B cell (primary cell): ENCODE measurements around the gene BCAR3.

Source experiments
- EZH2 ChIP-seq: IDR thresholded peaks from 2 replicates; pipeline ENCODE4 v1.6.1; 2012; ENCODE audit warnings: borderline replicate concordance, low read depth, mild to moderate bottlenecking, moderate library complexity, low read length; ENCODE audit not compliant: insufficient read depth, poor library complexity, severe bottlenecking
- TF ChIP-seq, protein P1 (sequence below): fragments of 200-600 bp; IDR thresholded peaks from one replicate; pipeline ENCODE4 v1.8.0; 2022; ENCODE audit warnings: antibody characterized with exemption, mild to moderate bottlenecking

- TF ChIP-seq, protein P1, sequence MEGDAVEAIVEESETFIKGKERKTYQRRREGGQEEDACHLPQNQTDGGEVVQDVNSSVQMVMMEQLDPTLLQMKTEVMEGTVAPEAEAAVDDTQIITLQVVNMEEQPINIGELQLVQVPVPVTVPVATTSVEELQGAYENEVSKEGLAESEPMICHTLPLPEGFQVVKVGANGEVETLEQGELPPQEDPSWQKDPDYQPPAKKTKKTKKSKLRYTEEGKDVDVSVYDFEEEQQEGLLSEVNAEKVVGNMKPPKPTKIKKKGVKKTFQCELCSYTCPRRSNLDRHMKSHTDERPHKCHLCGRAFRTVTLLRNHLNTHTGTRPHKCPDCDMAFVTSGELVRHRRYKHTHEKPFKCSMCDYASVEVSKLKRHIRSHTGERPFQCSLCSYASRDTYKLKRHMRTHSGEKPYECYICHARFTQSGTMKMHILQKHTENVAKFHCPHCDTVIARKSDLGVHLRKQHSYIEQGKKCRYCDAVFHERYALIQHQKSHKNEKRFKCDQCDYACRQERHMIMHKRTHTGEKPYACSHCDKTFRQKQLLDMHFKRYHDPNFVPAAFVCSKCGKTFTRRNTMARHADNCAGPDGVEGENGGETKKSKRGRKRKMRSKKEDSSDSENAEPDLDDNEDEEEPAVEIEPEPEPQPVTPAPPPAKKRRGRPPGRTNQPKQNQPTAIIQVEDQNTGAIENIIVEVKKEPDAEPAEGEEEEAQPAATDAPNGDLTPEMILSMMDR = no peak
- no peak for TF ChIP-seq EZH2
Observed at GRCh38 chr1:93522721-93523120, 158.9 kb downstream of the BCAR3 start.
